Measurements from ENCODE around the gene TSPAN1.

TSPAN1 gene

GRCh38 chr1:46160212-46160611 lies 14.7 kb upstream of the TSPAN1 start:
- Histone ChIP-seq H3K4me3 (ENCODE audit: low read depth, low read length) (no peak overlapping the region), H3K9me3 (ENCODE audit: control insufficient read depth, insufficient read depth, low read depth, low read length) (no peaks in the 10 kb centered on the region), H3K9ac (ENCODE audit: low read length) (no peak overlapping the region), H3K4me1 (ENCODE audit: control insufficient read depth, insufficient read depth, low read length) (no peaks in the 10 kb centered on the region), H3K27me3 (ENCODE audit: control insufficient read depth, insufficient read depth, low read length) (no peaks in the 10 kb centered on the region), H3K36me3 (ENCODE audit: control insufficient read depth, insufficient read depth, low read length) (no peaks in the 10 kb centered on the region), H3K27ac (ENCODE audit: low read depth, low read length) (no peak overlapping the region)

GRCh38 chr1:46166521-46167462 lies 8.1 kb upstream of the TSPAN1 start:
- Histone ChIP-seq H3K27ac (ENCODE audit: low read depth, low read length) (no peak overlapping the region), H3K9me3 (ENCODE audit: control insufficient read depth, insufficient read depth, low read depth, low read length) (no peaks in the 10 kb centered on the region), H3K4me3 (ENCODE audit: low read depth, low read length) (no peak overlapping the region; the same call in 1 of the 2 replicates), H3K4me1 (ENCODE audit: control insufficient read depth, insufficient read depth, low read length) (peaks cover 6% of the 10 kb centered on the region), H3K9ac (ENCODE audit: low read length) (no peak overlapping the region), H3K36me3 (ENCODE audit: control insufficient read depth, insufficient read depth, low read length) (no peaks in the 10 kb centered on the region), H3K27me3 (ENCODE audit: control insufficient read depth, insufficient read depth, low read length) (peaks cover 5% of the 10 kb centered on the region; the same call in 1 of the 2 replicates)

GRCh38 chr1:46168477-46168876 lies 6.4 kb upstream of the TSPAN1 start:
- peaks cover 5% of the 10 kb centered on the region; the same call in 1 of the 2 replicates for H3K27me3 ChIP-seq (ENCODE audit: control insufficient read depth, insufficient read depth, low read length)
- H3K36me3 ChIP-seq (ENCODE audit: control insufficient read depth, insufficient read depth, low read length), result no peaks in the 10 kb centered on the region
- H3K27ac ChIP-seq (ENCODE audit: low read depth, low read length), result no peak overlapping the region
- no peaks in the 10 kb centered on the region for H3K9me3 ChIP-seq (ENCODE audit: control insufficient read depth, insufficient read depth, low read depth, low read length)
- H3K4me3 ChIP-seq (ENCODE audit: low read depth, low read length), result no peak overlapping the region
- H3K4me1 ChIP-seq (ENCODE audit: control insufficient read depth, insufficient read depth, low read length), result peaks cover 14% of the 10 kb centered on the region
- no peak overlapping the region for H3K9ac ChIP-seq (ENCODE audit: low read length)

- Histone ChIP-seq H3K9ac (ENCODE audit: low read length) (no peak overlapping the region), H3K4me3 (ENCODE audit: low read depth, low read length) (no peak overlapping the region), H3K9me3 (ENCODE audit: control insufficient read depth, insufficient read depth, low read depth, low read length) (no peaks in the 10 kb centered on the region), H3K27ac (ENCODE audit: low read depth, low read length) (no peak overlapping the region), H3K27me3 (ENCODE audit: control insufficient read depth, insufficient read depth, low read length) (peaks cover 5% of the 10 kb centered on the region; the same call in 1 of the 2 replicates), H3K36me3 (ENCODE audit: control insufficient read depth, insufficient read depth, low read length) (no peaks in the 10 kb centered on the region), H3K4me1 (ENCODE audit: control insufficient read depth, insufficient read depth, low read length) (peaks cover 29% of the 10 kb centered on the region)
Observed at GRCh38 chr1:46169811-46170454, 5.0 kb upstream of the TSPAN1 start.

GRCh38 chr1:46171351-46171750 lies 3.5 kb upstream of the TSPAN1 start:
- H3K4me1 ChIP-seq (ENCODE audit: control insufficient read depth, insufficient read depth, low read length), result peaks cover 36% of the 10 kb centered on the region
- peaks cover 4% of the 10 kb centered on the region; the same call in 1 of the 2 replicates for H3K27me3 ChIP-seq (ENCODE audit: control insufficient read depth, insufficient read depth, low read length)
- H3K9ac ChIP-seq (ENCODE audit: low read length), result no peak overlapping the region
- no peaks in the 10 kb centered on the region for H3K9me3 ChIP-seq (ENCODE audit: control insufficient read depth, insufficient read depth, low read depth, low read length)
- H3K36me3 ChIP-seq (ENCODE audit: control insufficient read depth, insufficient read depth, low read length), result no peaks in the 10 kb centered on the region
- no peak overlapping the region for H3K27ac ChIP-seq (ENCODE audit: low read depth, low read length)
- no peak overlapping the region for H3K4me3 ChIP-seq (ENCODE audit: low read depth, low read length)

- H3K9me3 ChIP-seq (ENCODE audit: control insufficient read depth, insufficient read depth, low read depth, low read length), result no peaks in the 10 kb centered on the region
- no peak overlapping the region for H3K4me3 ChIP-seq (ENCODE audit: low read depth, low read length)
- no peak overlapping the region for H3K9ac ChIP-seq (ENCODE audit: low read length)
Observed at GRCh38 chr1:46171871-46172270, 3.0 kb upstream of the TSPAN1 start.

GRCh38 chr1:46172321-46172720 lies 2.6 kb upstream of the TSPAN1 start:
- Histone ChIP-seq H3K9ac (ENCODE audit: low read length) (no peak overlapping the region), H3K27me3 (ENCODE audit: control insufficient read depth, insufficient read depth, low read length) (no peaks in the 10 kb centered on the region), H3K36me3 (ENCODE audit: control insufficient read depth, insufficient read depth, low read length) (no peaks in the 10 kb centered on the region), H3K4me3 (ENCODE audit: low read depth, low read length) (no peak overlapping the region), H3K4me1 (ENCODE audit: control insufficient read depth, insufficient read depth, low read length) (peaks cover 36% of the 10 kb centered on the region), H3K9me3 (ENCODE audit: control insufficient read depth, insufficient read depth, low read depth, low read length) (no peaks in the 10 kb centered on the region), H3K27ac (ENCODE audit: low read depth, low read length) (no peak overlapping the region)

More at GRCh38 chr1:46171871-46172270, 3.0 kb upstream of the TSPAN1 start:
- H3K27me3 ChIP-seq (ENCODE audit: control insufficient read depth, insufficient read depth, low read length), result no peaks in the 10 kb centered on the region; the same call in 1 of the 2 replicates
- no peaks in the 10 kb centered on the region for H3K36me3 ChIP-seq (ENCODE audit: control insufficient read depth, insufficient read depth, low read length)
- peaks cover 36% of the 10 kb centered on the region for H3K4me1 ChIP-seq (ENCODE audit: control insufficient read depth, insufficient read depth, low read length)
- no peak overlapping the region for H3K27ac ChIP-seq (ENCODE audit: low read depth, low read length)

- no peaks in the 10 kb centered on the region for H3K27me3 ChIP-seq (ENCODE audit: control insufficient read depth, insufficient read depth, low read length)
- H3K9ac ChIP-seq (ENCODE audit: low read length), result no peak overlapping the region
- H3K36me3 ChIP-seq (ENCODE audit: control insufficient read depth, insufficient read depth, low read length), result no peaks in the 10 kb centered on the region
- no peak overlapping the region for H3K27ac ChIP-seq (ENCODE audit: low read depth, low read length)
- no peak overlapping the region for H3K4me3 ChIP-seq (ENCODE audit: low read depth, low read length)
- H3K9me3 ChIP-seq (ENCODE audit: control insufficient read depth, insufficient read depth, low read depth, low read length), result no peaks in the 10 kb centered on the region
- peaks cover 36% of the 10 kb centered on the region for H3K4me1 ChIP-seq (ENCODE audit: control insufficient read depth, insufficient read depth, low read length)
Observed at GRCh38 chr1:46173361-46173856, 1.5 kb upstream of the TSPAN1 start.

GRCh38 chr1:46175243-46175642 lies 356 bp downstream of the TSPAN1 start:
- Histone ChIP-seq H3K27me3 (ENCODE audit: control insufficient read depth, insufficient read depth, low read length) (no peaks in the 10 kb centered on the region), H3K27ac (ENCODE audit: low read depth, low read length) (no peak overlapping the region), H3K9me3 (ENCODE audit: control insufficient read depth, insufficient read depth, low read depth, low read length) (no peaks in the 10 kb centered on the region), H3K9ac (ENCODE audit: low read length) (no peak overlapping the region), H3K36me3 (ENCODE audit: control insufficient read depth, insufficient read depth, low read length) (no peaks in the 10 kb centered on the region), H3K4me3 (ENCODE audit: low read depth, low read length) (no peak overlapping the region), H3K4me1 (ENCODE audit: control insufficient read depth, insufficient read depth, low read length) (peaks cover 42% of the 10 kb centered on the region)

GRCh38 chr1:46176211-46176865 lies 1.5 kb downstream of the TSPAN1 start, which contains the start of gene P3R3URF:
Gene P3R3URF, minus strand, starts transcription at chr1:46176488. Its CDS starts 17 bp downstream, at chr1:46176471.
- Histone ChIP-seq H3K27me3 (ENCODE audit: control insufficient read depth, insufficient read depth, low read length) (peaks cover 3% of the 10 kb centered on the region; the same call in 1 of the 2 replicates), H3K27ac (ENCODE audit: low read depth, low read length) (no peak within 1 kb of the TSS), H3K36me3 (ENCODE audit: control insufficient read depth, insufficient read depth, low read length) (no peaks in the 10 kb centered on the region), H3K4me3 (ENCODE audit: low read depth, low read length) (no peak within 1 kb of the TSS), H3K4me1 (ENCODE audit: control insufficient read depth, insufficient read depth, low read length) (peaks cover 39% of the 10 kb centered on the region), H3K9me3 (ENCODE audit: control insufficient read depth, insufficient read depth, low read depth, low read length) (no peaks in the 10 kb centered on the region), H3K9ac (ENCODE audit: low read length) (no peak within 1 kb of the TSS)
